GM13977 (cell line): Measurements from ENCODE around the gene MEGF11.
"Not testable (repeated sequence)": the region's sequence is repeated elsewhere in the genome, so short reads cannot be mapped to it uniquely, and the experiment has no call there.

Experiments
- DNase-seq: peaks from one replicate; pipeline ENCODE4 v3.0.0; 2012; ENCODE audit warnings: low spot score
- CTCF ChIP-seq: IDR thresholded peaks from 2 replicates; pipeline ENCODE4 v1.5.1; 2012; ENCODE audit warnings: mild to moderate bottlenecking, control low read depth; ENCODE audit not compliant: insufficient read depth; ENCODE audit errors: extremely low read depth, missing control alignments
- in situ Hi-C: fragments of 300-500 bp; cut with MboI; formaldehyde crosslinking; loops from one replicate; pipeline ENCODE4 v1.12.0; 2022; ENCODE audit warnings: low sequenced_read_pairs, low pct_unique_long_range_greater_than_20kb, mixed read lengths, inconsistent platforms; ENCODE audit not compliant: unreplicated experiment

Gene MEGF11

GRCh38 chr15:66014022-66014421 is 239.5 kb downstream of the MEGF11 start:
- no peak for TF ChIP-seq CTCF
- in situ Hi-C loops = no loop called here
- no peak for DNase-seq

- in situ Hi-C loops = no loop called here
- DNase-seq = no peak
- no peak for TF ChIP-seq CTCF
Observed at GRCh38 chr15:66008940-66009562, 244.5 kb downstream of the MEGF11 start.

- TF ChIP-seq CTCF = peak; percentile 27
- DNase-seq = no peak
- in situ Hi-C loops = no loop called here
Observed at GRCh38 chr15:66007663-66008262, 245.8 kb downstream of the MEGF11 start.

GRCh38 chr15:66006986-66007385 is 246.6 kb downstream of the MEGF11 start:
- DNase-seq = no peak
- in situ Hi-C loops = no loop called here
- TF ChIP-seq CTCF = no peak

GRCh38 chr15:66004618-66005262 is 248.8 kb downstream of the MEGF11 start:
- in situ Hi-C loops = no loop called here
- DNase-seq = peak; percentile 46
- no peak for TF ChIP-seq CTCF

GRCh38 chr15:66003129-66003528 is 250.4 kb downstream of the MEGF11 start:
- in situ Hi-C loops, DNase-seq: not testable (repeated sequence)
